GM13977 (cell line): ENCODE data around the gene TMEM184B.
A peak's percentile ranks its signal among the peaks of the same experiment; 100 is the strongest.

Source experiments
- DNase-seq: peaks from one replicate; pipeline ENCODE4 v3.0.0; 2012; ENCODE audit warnings: low spot score
- CTCF ChIP-seq: IDR thresholded peaks from 2 replicates; pipeline ENCODE4 v1.5.1; 2012; ENCODE audit warnings: mild to moderate bottlenecking, control low read depth; ENCODE audit not compliant: insufficient read depth; ENCODE audit errors: extremely low read depth, missing control alignments
- in situ Hi-C: fragments of 300-500 bp; cut with MboI; formaldehyde crosslinking; loops from one replicate; pipeline ENCODE4 v1.12.0; 2022; ENCODE audit warnings: low sequenced_read_pairs, low pct_unique_long_range_greater_than_20kb, mixed read lengths, inconsistent platforms; ENCODE audit not compliant: unreplicated experiment

Gene TMEM184B

GRCh38 chr22:38316364-38317121 is 43.7 kb upstream of the TMEM184B start:
- in situ Hi-C loops, result no loop called here
- DNase-seq, result peak; percentile 79
- no peak for TF ChIP-seq CTCF

- DNase-seq, result peak; percentile 54
- no peak for TF ChIP-seq CTCF
- in situ Hi-C loops, result no loop called here
Observed at GRCh38 chr22:38315823-38316363, 43.1 kb upstream of the TMEM184B start.

GRCh38 chr22:38314933-38315822 is 42.4 kb upstream of the TMEM184B start:
- DNase-seq, result no peak
- in situ Hi-C loops, result no loop called here
- TF ChIP-seq CTCF, result no peak

GRCh38 chr22:38314051-38314932 is 41.5 kb upstream of the TMEM184B start:
- DNase-seq, result no peak
- TF ChIP-seq CTCF, result no peak
- in situ Hi-C loops, result no loop called here

GRCh38 chr22:38313384-38313955 is 40.7 kb upstream of the TMEM184B start:
- TF ChIP-seq CTCF, result no peak
- in situ Hi-C loops, result no loop called here
- DNase-seq, result no peak
